Motor neuron (in vitro differentiated cells): ENCODE results near the gene ZNF385C. TPM values are rescaled to one million over a fixed set of nuclear protein-coding genes. Genes with fewer than 3 reads are reported as not detected.
"Not testable (repeated sequence)": the region's sequence is repeated elsewhere in the genome, so short reads cannot be mapped to it uniquely, and the experiment has no call there.

Experiments used
- ATAC-seq, 8 experiments: fragments of 200-7000 bp; cut with Tn5 transposase; replicated peaks in 6 of 8; 2 replicates each; pipeline ENCODE4 v1.8.0; 2021; ENCODE audit warnings: mild to moderate bottlenecking in 8 of 8, moderate library complexity in 8 of 8
- H3K27ac ChIP-seq, 2 donors: fragments of 250-450 bp; sonication (Bioruptor Pico); 2 replicates each; pipeline ENCODE4 v1.9.0; 2021; ENCODE audit warnings: antibody characterized with exemption in 2 of 2, mild to moderate bottlenecking in 2 of 2, moderate library complexity in 1 of 2
- H3K4me1 ChIP-seq, 2 donors: fragments of 250-450 bp; sonication (Bioruptor Pico); replicated peaks in 1 of 2; 2 replicates each; pipeline ENCODE4 v1.6.1; 2021; ENCODE audit warnings: antibody characterized with exemption in 2 of 2, mild to moderate bottlenecking in 2 of 2, moderate library complexity in 1 of 2
- H3K4me3 ChIP-seq, 5 donors: fragments of 250-450 bp; sonication (Bioruptor Pico); 2 replicates each; pipeline ENCODE4 v1.9.0; 2021; ENCODE audit warnings: antibody characterized with exemption in 5 of 5, mild to moderate bottlenecking in 5 of 5, moderate library complexity in 4 of 5
- WGBS, 10 experiments: fragments of 450-650 bp; shearing (Covaris generic); methylation state at CpG; one replicate each; pipeline ENCODE4 v1.0.0; 2022; 5-methylcytosine and 5-hydroxymethylcytosine counted together
- in situ Hi-C, 9 experiments: fragments of 400-800 bp; cut with MboI; loops; one replicate each; pipeline ENCODE4 v1.15.0; 2021; ENCODE audit warnings: low sequenced_read_pairs in 9 of 9, low pct_unique_long_range_greater_than_20kb in 2 of 9; ENCODE audit not compliant: unreplicated experiment in 9 of 9
- total RNA-seq, 8 experiments: library from RNA; unstranded; fragments of 300-600 nt; gene quantifications; 2 replicates each; pipeline versions ENCODE4 v1.2.3 to v1.2.4, GENCODE V29; 2022

The ZNF385C gene
- 1 to 10 TPM in 5 of 8 experiments, under 1 TPM in 3; 0.51 to 4.2 (median 1.9) TPM for total RNA-seq

- Histone ChIP-seq H3K27ac (no peak within 1 kb of the TSS), H3K4me3 (no peak within 1 kb of the TSS), H3K4me1 (peaks cover 9% of the 10 kb centered on the region in 2 donors)
- peak in 6 of 8 experiments; percentile 9 to 55 (median 39) for ATAC-seq
- WGBS, 10 experiments = 9 to 38% (median 25%) methylated on average over 1 to 13 of the region's 52 CpGs; no CpG with 5 or more reads in 4 of the 10 experiments
- in situ Hi-C loops = no loop called here
These were observed at the start of gene ZNF385C for GRCh38 chr17:42097691-42098631. TSS of gene ZNF385C (minus strand) at chr17:42098473. CDS start at chr17:42063056, 35,417 bp downstream.

GRCh38 chr17:42146911-42147607 is 48.8 kb upstream of the ZNF385C start:
- H3K4me1 ChIP-seq = peaks cover 7 to 13% of the 10 kb centered on the region in 2 donors
- 74 to 100% (median 89%) methylated on average over 2 to 11 of the region's 13 CpGs for WGBS, 10 experiments
- H3K27ac ChIP-seq = no peak overlapping the region
- in situ Hi-C loops = no loop called here
- ATAC-seq = no peak
- no peak overlapping the region for H3K4me3 ChIP-seq

- WGBS, 10 experiments = 77 to 100% (median 94%) methylated on average over 1 to 4 of the region's 4 CpGs; no CpG with 5 or more reads in 2 of the 10 experiments
These were observed 44.9 kb upstream of the ZNF385C start for GRCh38 chr17:42143138-42143537.

GRCh38 chr17:42142371-42142896 is 44.2 kb upstream of the ZNF385C start:
- Histone ChIP-seq H3K4me3 (no peak overlapping the region), H3K27ac (peak overlapping the region; percentile 36 to 38), H3K4me1 (peaks cover 17 to 19% of the 10 kb centered on the region in 2 donors)
- in situ Hi-C loops = no loop called here
- 6 to 74% (median 30%) methylated on average over 1 to 5 of the region's 7 CpGs; no CpG with 5 or more reads in 3 of the 10 experiments for WGBS, 10 experiments
- peak in 6 of 8 experiments; percentile 68 to 88 (median 86) for ATAC-seq

More at GRCh38 chr17:42143138-42143537, 44.9 kb upstream of the ZNF385C start:
- in situ Hi-C loops, ATAC-seq, H3K27ac ChIP-seq, H3K4me3 ChIP-seq: not testable (repeated sequence)
- peaks cover 17 to 19% of the 10 kb centered on the region in 2 donors for H3K4me1 ChIP-seq

- ATAC-seq = no peak
- WGBS, 10 experiments = 40 to 94% (median 80%) methylated on average over 1 to 6 of the region's 8 CpGs; no CpG with 5 or more reads in 5 of the 10 experiments
- H3K4me3 ChIP-seq = no peak overlapping the region
- in situ Hi-C loops = no loop called here
- peaks cover 17 to 19% of the 10 kb centered on the region in 2 donors for H3K4me1 ChIP-seq
- no peak overlapping the region for H3K27ac ChIP-seq
These were observed 43.1 kb upstream of the ZNF385C start for GRCh38 chr17:42141382-42141781.

GRCh38 chr17:42140690-42141089 is 42.4 kb upstream of the ZNF385C start:
- H3K27ac ChIP-seq, in situ Hi-C loops, H3K4me3 ChIP-seq, ATAC-seq: not testable (repeated sequence)
- H3K4me1 ChIP-seq = peaks cover 17 to 19% of the 10 kb centered on the region in 2 donors
- WGBS, 10 experiments = 80 to 100% (median 90%) methylated on average over 1 to 7 of the region's 7 CpGs; no CpG with 5 or more reads in 5 of the 10 experiments

GRCh38 chr17:42138749-42139492 is 40.6 kb upstream of the ZNF385C start:
- peaks cover 17 to 19% of the 10 kb centered on the region in 2 donors for H3K4me1 ChIP-seq
- 40 to 100% (median 74%) methylated on average over 1 to 4 of the region's 7 CpGs; no CpG with 5 or more reads in 4 of the 10 experiments for WGBS, 10 experiments
- in situ Hi-C loops = no loop called here
- peak in 1 of 8 experiments; percentile 5 for ATAC-seq
- H3K27ac ChIP-seq = no peak overlapping the region
- H3K4me3 ChIP-seq = no peak overlapping the region

GRCh38 chr17:42136654-42137051 is 38.4 kb upstream of the ZNF385C start:
- in situ Hi-C loops = no loop called here
- H3K4me1 ChIP-seq = peaks cover under 1 to 7% of the 10 kb centered on the region in 2 donors

GRCh38 chr17:42135664-42136653 is 37.7 kb upstream of the ZNF385C start:
- WGBS, 10 experiments = 56 to 94% (median 83%) methylated on average over 1 to 12 of the region's 15 CpGs; no CpG with 5 or more reads in 1 of the 10 experiments
- Histone ChIP-seq H3K4me3 (no peak overlapping the region), H3K4me1 (peaks cover 0 to 3% of the 10 kb centered on the region in 2 donors), H3K27ac (no peak overlapping the region)
- in situ Hi-C loops = no loop called here
- ATAC-seq = no peak

More at GRCh38 chr17:42136654-42137051, 38.4 kb upstream of the ZNF385C start:
- 50 to 100% (median 89%) methylated on average over 1 to 3 of the region's 3 CpGs; no CpG with 5 or more reads in 3 of the 10 experiments for WGBS, 10 experiments
- no peak overlapping the region for H3K27ac ChIP-seq
- H3K4me3 ChIP-seq = no peak overlapping the region
- ATAC-seq = no peak

GRCh38 chr17:42135151-42135550 is 36.9 kb upstream of the ZNF385C start:
- 89 to 100% (median 100%) methylated on average over 2 to 5 of the region's 6 CpGs; no CpG with 5 or more reads in 2 of the 10 experiments for WGBS, 10 experiments
- in situ Hi-C loops = no loop called here
- ATAC-seq = no peak
- Histone ChIP-seq H3K4me3 (no peak overlapping the region), H3K4me1 (peaks cover 0 to 3% of the 10 kb centered on the region in 2 donors), H3K27ac (no peak overlapping the region)

GRCh38 chr17:42133461-42134041 is 35.3 kb upstream of the ZNF385C start:
- in situ Hi-C loops = no loop called here
- WGBS, 10 experiments = 56 to 100% (median 80%) methylated on average over 1 to 3 of the region's 4 CpGs; no CpG with 5 or more reads in 4 of the 10 experiments
- Histone ChIP-seq H3K4me3 (no peak overlapping the region), H3K27ac (no peak overlapping the region), H3K4me1 (no peaks in the 10 kb centered on the region)
- ATAC-seq = peak in 3 of 8 experiments; percentile 12 to 26 (median 14)
